GM18858 (cell line): ENCODE data around the gene PCDHGA4.
"Not testable (repeated sequence)": the region's sequence is repeated elsewhere in the genome, so short reads cannot be mapped to it uniquely, and the experiment has no call there.

Source experiments
- ATAC-seq: cut with Tn5 transposase; IDR thresholded peaks from one replicate; pipeline ENCODE4 v1.9.1; 2021; ENCODE audit not compliant: unreplicated experiment

The PCDHGA4 gene

DNA sequence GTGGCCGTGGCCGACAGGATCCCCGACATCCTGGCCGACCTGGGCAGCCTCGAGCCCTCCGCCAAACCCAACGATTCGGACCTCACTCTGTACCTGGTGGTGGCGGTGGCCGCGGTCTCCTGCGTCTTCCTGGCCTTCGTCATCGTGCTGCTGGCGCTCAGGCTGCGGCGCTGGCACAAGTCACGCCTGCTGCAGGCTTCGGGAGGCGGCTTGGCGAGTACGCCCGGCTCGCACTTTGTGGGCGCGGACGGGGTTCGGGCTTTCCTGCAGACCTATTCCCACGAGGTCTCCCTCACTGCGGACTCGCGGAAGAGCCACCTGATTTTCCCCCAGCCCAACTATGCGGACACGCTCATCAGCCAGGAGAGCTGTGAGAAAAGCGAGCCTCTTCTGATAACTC lies 8.8 kb upstream of the PCDHGA4 start:
- not testable (repeated sequence) for ATAC-seq

DNA sequence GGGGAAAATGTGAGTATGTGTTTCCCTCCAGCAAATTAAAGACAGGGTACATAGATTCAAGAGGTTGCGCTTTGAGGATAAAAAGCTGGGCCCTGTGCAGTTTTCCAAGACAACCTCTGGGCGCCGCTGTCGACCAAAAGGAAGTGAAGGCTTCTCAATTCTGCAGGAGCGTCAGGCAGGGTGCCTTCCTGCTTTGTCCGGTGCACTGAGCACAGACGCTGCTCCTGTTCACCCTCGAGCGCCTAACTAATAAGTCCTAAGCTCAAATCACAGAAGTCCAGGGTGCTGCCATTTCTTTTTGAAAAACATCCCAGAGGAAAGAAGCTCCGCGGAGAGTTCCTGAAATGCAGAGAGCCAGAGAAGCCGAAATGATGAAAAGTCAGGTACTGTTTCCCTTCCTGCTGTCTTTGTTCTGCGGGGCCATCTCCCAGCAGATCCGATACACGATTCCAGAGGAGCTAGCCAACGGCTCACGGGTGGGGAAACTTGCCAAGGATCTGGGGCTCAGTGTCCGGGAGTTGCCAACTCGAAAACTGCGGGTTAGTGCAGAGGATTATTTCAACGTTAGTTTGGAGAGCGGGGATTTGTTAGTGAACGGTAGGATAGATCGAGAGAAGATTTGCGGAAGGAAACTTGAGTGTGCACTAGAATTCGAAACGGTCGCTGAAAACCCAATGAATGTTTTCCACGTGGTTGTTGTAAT lies 4.8 kb upstream of the PCDHGA4 start, which contains the start of gene PCDHGB1:
Gene PCDHGB1, plus strand, starts transcription at position 183 of the 703 bp plus-strand sequence. Its CDS starts 162 bp downstream, at position 345.
- no peak for ATAC-seq

DNA sequence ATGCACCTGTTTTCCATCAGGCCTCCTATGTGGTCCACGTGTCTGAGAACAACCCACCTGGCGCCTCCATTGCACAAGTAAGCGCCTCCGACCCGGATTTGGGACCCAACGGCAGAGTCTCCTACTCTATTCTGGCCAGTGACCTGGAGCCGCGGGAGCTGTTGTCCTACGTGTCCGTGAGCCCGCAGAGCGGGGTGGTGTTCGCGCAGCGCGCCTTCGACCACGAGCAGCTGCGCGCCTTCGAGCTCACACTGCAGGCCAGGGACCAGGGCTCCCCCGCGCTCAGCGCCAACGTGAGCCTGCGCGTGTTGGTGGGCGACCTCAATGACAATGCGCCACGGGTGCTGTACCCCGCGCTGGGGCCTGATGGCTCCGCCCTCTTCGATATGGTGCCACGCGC lies 3.2 kb upstream of the PCDHGA4 start:
- ATAC-seq, result no peak

DNA sequence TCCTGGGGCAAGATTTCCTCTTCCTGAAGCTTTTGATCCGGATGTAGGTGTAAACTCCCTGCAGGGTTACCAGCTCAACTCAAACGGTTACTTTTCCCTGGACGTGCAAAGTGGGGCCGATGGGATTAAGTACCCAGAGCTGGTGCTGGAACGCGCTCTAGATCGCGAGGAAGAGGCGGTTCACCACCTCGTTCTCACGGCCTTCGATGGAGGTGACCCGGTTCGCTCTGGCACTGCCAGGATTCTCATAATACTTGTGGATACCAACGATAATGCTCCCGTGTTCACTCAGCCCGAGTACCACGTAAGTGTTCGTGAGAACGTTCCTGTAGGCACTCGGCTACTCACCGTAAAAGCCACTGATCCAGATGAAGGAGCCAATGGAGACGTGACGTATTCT lies 820 bp downstream of the PCDHGA4 start:
- ATAC-seq, result no peak

DNA sequence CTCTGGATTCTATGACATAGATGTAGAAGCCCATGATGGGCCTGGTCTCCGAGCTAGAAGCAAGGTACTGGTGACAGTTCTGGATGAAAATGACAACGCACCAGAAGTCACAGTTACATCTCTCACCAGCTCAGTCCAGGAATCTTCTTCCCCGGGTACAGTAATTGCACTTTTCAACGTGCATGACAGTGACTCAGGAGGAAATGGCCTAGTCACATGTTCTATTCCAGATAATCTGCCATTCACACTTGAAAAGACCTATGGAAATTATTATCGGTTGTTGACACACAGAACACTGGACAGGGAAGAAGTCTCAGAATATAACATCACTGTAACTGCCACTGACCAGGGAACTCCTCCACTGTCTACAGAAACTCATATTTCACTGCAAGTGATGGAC lies 1.3 kb downstream of the PCDHGA4 start:
- no peak for ATAC-seq

DNA sequence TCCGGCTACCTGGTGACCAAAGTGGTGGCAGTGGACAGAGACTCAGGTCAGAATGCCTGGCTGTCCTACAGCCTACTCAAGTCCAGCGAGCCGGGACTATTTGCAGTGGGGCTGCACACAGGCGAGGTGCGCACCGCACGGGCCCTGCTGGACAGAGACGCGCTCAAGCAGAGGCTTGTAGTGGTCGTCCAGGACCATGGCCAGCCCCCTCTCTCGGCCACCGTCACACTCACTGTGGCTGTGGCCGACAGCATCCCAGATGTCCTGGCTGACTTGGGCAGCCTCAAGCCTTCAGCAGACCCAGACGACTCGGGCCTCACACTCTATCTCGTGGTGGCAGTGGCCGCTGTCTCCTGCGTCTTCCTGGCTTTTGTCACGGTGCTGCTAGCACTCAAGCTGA lies 2.1 kb downstream of the PCDHGA4 start:
- no peak for ATAC-seq

DNA sequence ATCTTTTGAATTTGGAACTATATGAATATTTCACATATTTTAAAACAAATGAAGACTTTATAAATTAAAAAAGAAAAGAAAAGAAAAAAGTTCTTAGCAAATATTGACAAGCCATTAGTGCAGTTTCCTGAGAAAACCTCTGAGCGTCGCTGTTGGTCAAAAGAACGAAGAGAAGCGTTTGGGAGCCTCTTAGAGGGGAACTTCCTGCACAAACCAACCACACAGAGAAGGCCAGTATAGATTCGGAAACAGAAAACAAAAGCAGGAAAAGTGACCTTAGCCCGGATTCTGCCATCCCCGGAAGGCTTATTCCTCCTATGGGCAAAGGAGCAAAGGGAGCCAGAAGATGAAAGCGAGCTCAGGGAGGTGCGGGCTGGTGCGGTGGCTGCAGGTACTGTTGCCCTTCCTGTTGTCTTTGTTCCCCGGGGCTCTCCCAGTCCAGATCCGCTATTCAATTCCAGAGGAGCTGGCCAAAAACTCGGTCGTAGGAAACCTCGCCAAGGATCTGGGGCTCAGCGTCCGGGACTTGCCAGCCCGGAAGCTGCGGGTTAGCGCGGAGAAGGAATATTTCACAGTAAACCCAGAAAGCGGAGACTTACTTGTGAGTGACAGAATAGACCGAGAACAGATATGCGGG lies 5.1 kb downstream of the PCDHGA4 start, which contains the start of gene PCDHGB2:
Gene PCDHGB2, plus strand, starts transcription at position 205 of the 637 bp plus-strand sequence. Its CDS starts 142 bp downstream, at position 347.
- peak; percentile 51 for ATAC-seq

DNA sequence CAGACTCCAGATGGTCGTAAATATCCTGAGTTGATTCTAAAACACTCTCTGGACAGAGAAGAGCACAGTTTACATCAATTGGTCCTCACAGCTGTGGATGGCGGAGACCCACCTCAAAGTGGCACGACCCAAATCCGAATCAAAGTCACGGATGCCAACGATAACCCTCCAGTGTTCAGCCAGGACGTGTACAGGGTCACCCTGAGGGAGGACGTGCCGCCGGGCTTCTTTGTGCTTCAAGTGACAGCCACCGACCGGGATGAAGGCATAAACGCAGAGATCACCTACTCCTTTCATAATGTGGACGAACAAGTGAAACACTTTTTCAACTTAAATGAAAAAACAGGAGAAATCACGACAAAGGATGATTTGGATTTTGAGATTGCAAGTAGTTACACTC lies 5.9 kb downstream of the PCDHGA4 start:
- no peak for ATAC-seq

DNA sequence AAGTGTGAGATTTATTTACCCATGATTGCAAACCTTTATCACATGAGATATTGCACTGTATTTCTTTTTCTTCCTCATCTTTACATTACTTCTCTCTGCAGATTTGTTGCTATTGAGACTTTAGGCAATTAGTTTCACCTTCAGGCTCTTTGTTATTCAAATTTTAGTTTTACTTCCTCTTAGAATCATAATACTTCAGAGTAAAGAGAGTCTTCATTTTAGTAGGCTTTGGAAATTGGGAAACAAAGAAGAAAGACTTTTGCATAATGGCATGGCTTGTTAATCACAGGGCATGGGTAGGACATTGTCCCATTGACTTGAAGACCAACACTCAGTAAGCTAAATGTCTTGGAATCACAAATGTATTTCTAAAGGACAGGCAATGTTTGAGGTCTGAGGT lies 7.9 kb downstream of the PCDHGA4 start:
- no peak for ATAC-seq

DNA sequence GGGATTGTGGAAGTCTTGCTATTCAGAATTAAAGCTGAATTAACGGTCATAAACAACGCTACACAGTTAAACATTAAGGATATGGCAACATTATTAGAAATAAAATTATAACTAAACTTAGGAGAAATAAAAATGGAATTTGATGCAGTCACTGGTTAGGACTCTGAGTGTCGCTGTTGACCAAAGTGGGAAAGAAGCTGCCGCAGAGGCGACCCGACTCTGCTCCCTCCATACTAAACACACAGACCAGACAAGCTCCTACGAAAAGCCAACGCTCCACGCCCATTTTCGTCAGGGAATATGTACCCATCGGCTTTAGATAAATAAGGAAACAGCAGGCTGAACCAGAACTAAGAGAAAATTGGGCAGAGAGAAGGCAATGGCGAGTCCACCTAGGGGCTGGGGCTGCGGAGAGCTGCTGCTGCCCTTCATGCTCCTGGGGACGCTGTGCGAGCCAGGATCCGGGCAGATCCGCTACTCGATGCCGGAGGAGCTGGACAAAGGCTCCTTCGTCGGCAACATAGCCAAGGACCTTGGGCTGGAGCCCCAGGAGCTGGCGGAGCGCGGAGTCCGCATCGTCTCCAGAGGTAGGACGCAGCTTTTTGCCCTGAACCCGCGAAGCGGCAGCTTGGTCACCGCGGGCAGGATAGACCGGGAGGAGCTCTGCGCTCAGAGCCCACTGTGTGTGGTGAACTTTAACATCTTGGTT lies 9.3 kb downstream of the PCDHGA4 start, which contains the start of gene PCDHGA5:
Gene PCDHGA5, plus strand, starts transcription at position 211 of the 709 bp plus-strand sequence. Its CDS starts 169 bp downstream, at position 380.
- no peak for ATAC-seq

DNA sequence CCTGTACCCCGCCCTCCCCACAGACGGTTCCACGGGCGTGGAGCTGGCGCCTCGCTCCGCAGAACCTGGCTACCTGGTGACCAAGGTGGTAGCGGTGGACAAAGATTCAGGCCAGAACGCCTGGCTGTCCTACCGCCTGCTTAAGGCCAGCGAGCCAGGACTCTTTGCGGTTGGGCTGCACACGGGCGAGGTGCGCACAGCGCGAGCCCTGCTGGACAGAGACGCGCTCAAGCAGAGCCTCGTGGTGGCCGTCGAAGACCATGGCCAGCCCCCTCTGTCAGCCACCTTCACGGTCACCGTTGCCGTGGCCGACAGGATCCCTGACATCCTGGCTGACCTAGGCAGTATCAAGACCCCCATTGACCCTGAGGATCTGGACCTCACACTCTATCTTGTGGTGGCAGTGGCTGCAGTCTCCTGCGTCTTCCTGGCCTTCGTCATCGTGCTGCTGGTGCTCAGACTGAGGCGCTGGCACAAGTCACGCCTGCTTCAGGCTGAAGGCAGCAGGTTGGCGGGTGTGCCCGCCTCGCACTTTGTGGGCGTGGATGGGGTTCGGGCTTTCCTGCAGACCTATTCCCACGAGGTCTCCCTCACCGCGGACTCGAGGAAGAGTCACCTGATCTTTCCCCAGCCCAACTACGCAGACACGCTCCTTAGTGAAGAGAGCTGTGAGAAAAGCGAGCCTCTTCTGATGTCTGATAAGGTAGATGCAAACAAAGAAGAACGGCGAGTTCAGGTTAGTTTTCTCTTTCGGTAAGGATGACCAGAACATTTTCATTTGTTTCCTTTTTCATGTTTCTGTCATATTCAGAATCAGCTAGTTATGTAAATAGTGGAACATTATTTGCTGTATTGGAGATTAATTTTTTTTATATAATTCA lies 11.4 kb downstream of the PCDHGA4 start:
- ATAC-seq, result no peak

DNA sequence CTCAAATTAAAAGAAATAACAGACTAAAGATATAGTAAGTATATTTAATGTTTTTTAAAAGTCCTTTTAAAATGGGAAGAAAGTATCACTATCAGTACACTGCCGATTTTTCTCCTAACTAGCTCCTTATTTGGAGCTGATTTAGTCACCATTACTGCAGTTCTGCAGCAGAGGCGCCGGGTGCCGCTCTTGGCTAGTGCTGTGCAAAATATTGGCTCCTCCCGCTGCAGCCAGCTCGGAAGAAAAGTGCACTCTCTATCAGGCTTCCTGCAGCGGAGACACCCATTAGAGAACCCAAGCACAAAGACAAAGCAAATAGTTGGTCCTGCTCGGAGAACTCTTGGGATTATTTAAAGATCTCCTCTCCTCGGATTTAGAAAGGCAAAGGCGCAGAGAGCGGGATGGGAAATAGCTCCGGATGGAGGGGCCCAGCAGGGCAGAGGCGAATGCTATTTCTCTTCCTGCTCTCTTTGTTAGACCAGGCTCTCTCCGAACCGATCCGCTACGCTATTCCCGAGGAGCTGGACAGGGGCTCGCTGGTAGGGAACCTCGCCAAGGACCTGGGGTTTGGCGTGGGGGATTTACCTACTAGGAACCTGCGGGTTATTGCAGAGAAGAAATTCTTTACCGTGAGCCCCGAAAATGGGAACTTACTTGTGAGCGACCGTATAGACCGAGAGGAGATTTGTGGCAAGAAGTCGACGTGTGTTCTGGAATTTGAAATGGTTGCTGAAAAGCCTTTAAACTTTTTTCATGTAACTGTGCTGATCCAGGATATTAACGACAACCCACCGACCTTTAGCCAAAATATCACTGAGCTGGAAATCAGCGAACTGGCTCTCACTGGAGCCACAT lies 15.4 kb downstream of the PCDHGA4 start, which contains the start of gene PCDHGB3:
Gene PCDHGB3, plus strand, starts transcription at position 249 of the 855 bp plus-strand sequence. Its CDS starts 153 bp downstream, at position 402.
- no peak for ATAC-seq

DNA sequence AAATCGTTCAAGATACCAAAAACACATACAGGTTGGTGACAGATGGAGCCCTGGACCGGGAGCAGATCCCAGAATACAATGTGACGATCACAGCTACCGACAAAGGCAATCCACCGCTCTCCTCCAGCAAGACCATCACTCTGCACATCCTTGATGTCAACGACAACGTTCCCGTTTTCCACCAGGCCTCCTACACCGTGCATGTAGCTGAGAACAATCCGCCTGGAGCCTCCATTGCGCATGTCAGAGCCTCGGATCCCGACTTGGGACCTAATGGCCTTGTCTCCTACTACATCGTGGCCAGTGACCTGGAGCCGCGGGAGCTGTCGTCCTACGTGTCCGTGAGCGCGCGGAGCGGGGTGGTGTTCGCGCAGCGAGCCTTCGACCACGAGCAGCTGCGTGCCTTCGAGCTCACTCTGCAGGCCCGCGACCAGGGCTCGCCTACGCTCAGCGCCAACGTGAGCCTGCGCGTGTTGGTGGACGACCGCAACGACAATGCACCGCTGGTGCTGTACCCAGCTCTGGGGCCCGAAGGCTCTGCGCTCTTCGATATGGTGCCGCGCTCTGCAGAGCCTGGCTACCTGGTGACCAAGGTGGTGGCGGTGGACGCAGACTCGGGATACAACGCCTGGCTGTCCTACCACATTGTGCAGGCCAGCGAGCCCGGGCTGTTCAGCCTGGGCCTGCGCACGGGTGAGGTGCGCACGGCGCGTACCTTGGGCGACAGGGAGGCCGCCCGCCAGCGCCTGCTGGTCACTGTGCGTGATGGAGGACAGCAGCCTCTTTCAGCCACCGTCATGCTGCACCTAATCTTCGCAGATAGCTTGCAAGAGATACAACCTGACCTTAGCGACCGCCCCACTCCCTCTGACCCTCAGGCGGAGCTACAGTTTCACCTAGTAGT lies 17.0 kb downstream of the PCDHGA4 start:
- no peak for ATAC-seq

DNA sequence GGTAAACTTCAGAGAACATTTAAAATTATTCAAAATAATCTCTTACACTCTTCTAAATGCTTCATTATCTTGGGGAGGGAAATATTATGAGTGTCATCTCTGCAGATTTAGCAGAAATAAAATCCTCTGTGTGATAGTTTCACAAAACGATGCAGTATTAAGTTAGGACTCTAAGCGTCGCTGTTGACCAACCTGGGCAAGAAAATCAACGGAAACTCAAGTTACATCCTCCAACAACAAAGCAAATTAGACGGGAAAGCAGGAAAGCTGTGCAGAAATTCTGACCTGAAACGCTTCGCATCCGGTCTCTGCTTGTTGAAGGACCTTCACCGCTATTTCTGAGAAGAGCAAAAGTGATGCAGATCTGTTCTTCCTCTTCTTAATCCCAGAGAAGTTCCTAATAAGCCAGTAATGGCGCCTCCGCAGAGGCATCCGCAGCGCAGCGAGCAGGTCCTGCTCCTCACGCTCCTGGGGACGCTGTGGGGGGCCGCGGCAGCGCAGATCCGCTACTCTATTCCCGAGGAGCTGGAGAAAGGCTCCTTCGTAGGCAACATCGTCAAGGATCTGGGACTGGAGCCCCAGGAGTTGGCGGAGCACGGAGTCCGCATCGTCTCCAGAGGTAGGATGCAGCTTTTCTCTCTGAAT lies 19.0 kb downstream of the PCDHGA4 start, which contains the start of gene PCDHGA6:
Gene PCDHGA6, plus strand, starts transcription at position 219 of the 645 bp plus-strand sequence. Its CDS starts 193 bp downstream, at position 412.
- ATAC-seq, result no peak

DNA sequence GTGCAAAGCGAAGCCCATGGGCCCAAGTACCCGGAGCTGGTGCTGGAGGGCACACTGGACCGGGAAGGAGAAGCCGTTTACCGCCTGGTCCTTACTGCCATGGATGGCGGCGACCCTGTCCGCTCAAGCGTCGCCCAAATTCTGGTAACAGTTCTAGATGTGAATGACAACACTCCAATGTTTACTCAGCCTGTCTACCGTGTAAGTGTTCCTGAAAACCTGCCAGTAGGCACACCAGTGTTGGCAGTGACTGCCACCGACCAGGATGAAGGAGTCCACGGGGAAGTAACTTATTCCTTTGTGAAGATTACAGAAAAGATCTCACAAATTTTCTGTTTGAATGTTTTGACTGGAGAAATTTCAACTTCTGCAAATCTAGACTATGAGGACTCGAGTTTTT lies 19.8 kb downstream of the PCDHGA4 start:
- ATAC-seq, result no peak

DNA sequence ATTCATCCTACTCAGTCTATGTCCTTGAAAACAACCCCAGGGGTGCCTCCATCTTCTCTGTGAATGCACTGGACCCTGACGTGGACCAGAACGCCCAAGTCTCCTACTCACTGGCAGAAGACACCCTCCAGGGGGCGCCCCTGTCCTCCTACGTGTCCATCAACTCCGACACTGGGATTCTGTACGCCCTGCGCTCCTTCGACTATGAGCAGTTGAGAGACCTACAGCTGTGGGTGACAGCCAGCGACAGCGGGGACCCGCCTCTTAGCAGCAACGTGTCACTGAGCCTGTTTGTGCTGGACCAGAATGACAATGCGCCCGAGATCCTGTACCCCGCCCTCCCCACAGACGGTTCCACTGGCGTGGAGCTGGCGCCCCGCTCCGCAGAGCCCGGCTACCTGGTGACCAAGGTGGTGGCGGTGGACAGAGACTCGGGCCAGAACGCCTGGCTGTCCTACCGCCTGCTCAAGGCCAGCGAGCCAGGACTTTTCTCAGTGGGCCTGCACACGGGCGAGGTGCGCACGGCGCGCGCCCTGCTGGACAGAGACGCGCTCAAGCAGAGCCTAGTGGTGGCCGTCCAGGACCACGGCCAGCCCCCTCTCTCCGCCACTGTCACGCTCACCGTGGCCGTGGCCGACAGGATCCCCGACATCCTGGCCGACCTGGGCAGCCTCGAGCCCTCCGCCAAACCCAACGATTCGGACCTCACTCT lies 20.8 kb downstream of the PCDHGA4 start:
- ATAC-seq, result not testable (repeated sequence)
